Measurements from ENCODE around the gene SUPT4H1. TPM values are rescaled to one million over a fixed set of nuclear protein-coding genes. Genes with fewer than 3 reads are reported as not detected.
A peak's percentile ranks its signal among the peaks of the same experiment; 100 is the strongest.

The SUPT4H1 gene
- total and polyA plus RNA-seq, 9 of the 15 experiments (the other 6 are each of a cell fraction or from before 2014, with no cell fraction given): 62.1 to 320 (median 117) TPM

- TF ChIP-seq, protein P1, sequence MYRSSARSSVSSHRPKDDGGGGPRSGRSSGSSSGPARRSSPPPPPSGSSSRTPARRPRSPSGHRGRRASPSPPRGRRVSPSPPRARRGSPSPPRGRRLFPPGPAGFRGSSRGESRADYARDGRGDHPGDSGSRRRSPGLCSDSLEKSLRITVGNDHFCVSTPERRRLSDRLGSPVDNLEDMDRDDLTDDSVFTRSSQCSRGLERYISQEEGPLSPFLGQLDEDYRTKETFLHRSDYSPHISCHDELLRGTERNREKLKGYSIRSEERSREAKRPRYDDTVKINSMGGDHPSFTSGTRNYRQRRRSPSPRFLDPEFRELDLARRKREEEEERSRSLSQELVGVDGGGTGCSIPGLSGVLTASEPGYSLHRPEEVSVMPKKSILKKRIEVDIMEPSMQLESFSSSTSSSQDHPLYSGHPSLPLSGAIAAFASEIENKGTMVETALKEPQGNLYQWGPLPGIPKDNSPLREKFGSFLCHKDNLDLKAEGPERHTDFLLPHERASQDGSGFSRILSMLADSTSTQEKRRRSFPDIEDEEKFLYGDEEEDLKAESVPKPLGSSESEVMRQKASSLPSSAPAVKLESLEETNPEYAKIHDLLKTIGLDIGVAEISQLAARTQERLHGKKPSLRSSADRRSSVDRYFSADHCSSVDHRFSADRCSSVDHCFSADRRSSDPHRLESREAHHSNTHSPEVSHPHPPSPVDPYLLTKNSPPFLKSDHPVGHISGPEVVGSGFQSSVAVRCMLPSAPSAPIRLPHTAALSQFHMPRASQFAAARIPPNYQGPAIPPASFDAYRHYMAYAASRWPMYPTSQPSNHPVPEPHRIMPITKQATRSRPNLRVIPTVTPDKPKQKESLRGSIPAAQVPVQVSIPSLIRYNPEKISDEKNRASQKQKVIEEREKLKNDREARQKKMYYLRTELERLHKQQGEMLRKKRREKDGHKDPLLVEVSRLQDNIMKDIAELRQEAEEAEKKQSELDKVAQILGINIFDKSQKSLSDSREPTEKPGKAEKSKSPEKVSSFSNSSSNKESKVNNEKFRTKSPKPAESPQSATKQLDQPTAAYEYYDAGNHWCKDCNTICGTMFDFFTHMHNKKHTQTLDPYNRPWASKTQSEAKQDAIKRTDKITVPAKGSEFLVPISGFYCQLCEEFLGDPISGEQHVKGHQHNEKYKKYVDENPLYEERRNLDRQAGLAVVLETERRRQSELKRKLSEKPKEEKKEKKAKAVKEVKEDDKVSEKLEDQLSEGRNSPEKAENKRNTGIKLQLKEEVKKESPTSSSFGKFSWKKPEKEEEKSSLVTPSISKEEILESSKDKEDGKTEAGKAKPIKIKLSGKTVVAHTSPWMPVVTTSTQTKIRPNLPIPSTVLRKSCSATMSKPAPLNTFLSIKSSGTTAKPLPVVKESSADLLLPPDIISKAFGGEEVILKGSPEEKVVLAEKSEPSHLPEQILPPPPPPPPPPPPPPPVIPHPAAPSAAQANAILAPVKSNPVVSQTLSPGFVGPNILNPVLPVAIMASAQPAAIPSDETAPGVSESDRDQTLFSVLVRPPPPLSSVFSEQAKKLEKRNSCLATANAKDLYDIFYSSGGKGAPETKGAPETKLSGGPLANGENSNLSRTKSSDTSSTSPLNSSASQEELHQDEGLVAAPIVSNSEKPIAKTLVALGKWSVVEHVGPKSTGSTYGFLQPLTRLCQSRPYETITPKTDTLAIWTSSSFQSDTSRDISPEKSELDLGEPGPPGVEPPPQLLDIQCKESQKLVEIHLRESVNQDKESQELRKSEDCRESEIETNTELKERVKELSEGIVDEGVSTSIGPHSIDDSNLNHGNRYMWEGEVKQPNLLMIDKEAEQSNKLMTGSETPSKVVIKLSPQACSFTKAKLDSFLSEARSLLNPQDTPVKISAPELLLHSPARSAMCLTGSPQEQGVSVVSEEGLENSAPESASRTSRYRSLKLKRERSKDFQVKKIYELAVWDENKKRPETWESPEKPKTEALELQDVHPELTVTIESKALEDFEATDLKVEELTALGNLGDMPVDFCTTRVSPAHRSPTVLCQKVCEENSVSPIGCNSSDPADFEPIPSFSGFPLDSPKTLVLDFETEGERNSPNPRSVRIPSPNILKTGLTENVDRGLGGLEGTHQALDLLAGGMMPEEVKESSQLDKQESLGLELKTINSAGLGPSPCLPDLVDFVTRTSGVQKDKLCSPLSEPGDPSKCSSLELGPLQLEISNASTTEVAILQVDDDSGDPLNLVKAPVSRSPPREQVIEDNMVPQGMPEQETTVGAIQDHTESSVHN (IDR thresholded peaks at IDR 0.05; ENCODE audit: borderline replicate concordance in 1 of 2, low read depth in 1 of 2): no peak
- no peak for TF ChIP-seq RBM25 (IDR thresholded peaks at IDR 0.05; ENCODE audit: low read depth, low read length, severe bottlenecking)
- peak; percentile 87 for TF ChIP-seq KDM5B (IDR thresholded peaks at IDR 0.05; ENCODE audit: insufficient replicate concordance, low read depth, low read length)
- TF ChIP-seq, protein P2, sequence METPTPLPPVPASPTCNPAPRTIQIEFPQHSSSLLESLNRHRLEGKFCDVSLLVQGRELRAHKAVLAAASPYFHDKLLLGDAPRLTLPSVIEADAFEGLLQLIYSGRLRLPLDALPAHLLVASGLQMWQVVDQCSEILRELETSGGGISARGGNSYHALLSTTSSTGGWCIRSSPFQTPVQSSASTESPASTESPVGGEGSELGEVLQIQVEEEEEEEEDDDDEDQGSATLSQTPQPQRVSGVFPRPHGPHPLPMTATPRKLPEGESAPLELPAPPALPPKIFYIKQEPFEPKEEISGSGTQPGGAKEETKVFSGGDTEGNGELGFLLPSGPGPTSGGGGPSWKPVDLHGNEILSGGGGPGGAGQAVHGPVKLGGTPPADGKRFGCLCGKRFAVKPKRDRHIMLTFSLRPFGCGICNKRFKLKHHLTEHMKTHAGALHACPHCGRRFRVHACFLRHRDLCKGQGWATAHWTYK (CRISPR knock-in tag; IDR thresholded peaks at IDR 0.05): no peak
- no peak for TF ChIP-seq CHD1 (IDR thresholded peaks at IDR 0.05; ENCODE audit: low read length)
- peak; percentile 97 for TF ChIP-seq RB1 (IDR thresholded peaks at IDR 0.05; ENCODE audit: low read depth)
- peak; percentile 63; the same call in 1 of the 2 replicates for TF ChIP-seq DIDO1 (tag; IDR thresholded peaks at IDR 0.05; ENCODE audit: low read depth)
- TF ChIP-seq THAP7 (CRISPR knock-in tag; IDR thresholded peaks at IDR 0.05): no peak
- peak; percentile 38; the same call in 1 of the 2 replicates for TF ChIP-seq LARP7 (IDR thresholded peaks at IDR 0.05)
Measured at GRCh38 chr17:58351831-58352595, at the start of gene SUPT4H1 (continued).
